Fibroblast of upper back skin (primary cell): ENCODE results near the gene PPP1R1A.

Source experiments
- DNase-seq: peaks from one replicate; pipeline ENCODE4 v3.0.0-alpha.2; 2013

PPP1R1A gene

DNA sequence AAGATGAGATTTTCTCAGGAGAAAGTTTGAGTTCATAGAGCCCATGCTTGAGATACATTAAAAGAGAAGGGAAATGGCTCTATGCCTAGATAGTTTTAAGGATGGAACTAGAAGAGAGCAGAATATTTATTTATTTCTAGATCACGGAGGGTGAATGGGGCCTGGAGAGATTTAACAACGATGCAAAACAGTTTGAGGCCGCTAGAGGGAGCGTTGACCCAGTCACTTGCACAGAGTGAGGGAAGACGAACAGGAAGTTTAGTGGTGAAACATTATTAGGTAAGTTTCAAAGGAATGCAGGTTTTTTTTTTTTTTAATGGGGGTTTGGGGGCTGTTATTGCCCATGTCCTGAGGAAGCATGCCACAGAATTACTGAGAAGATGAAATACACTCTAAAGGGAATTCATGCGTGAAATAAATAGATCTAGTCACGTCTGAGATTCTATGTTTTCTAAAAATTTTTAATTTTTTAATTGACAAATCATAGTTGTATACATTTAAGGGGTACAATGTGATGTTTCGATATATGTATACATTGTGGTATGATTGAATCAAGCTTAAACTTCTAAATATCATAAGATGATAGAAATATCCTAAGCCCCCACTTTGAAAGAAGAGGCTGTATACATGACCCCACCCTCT lies 14.8 kb upstream of the PPP1R1A start:
- DNase-seq = peak; percentile 73

DNA sequence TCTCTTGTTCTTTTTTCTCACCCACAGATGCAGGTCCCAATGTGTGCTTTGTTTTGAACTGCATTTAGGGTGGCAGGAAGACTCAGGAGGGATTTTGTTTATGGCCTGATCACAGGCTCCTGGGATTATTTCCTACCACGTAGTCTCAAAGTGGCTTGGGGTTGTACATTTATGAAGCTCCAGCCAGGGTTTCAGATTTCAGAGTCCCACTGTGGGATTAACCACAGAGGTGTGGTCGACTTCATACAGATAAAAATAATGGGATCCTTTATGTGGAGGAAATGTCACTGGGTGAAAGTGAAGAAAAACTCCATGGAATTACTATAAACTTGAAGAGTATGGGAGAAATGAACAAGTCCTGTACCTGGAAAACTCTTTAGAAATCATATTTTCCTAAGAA lies 14.2 kb upstream of the PPP1R1A start:
- no peak for DNase-seq

DNA sequence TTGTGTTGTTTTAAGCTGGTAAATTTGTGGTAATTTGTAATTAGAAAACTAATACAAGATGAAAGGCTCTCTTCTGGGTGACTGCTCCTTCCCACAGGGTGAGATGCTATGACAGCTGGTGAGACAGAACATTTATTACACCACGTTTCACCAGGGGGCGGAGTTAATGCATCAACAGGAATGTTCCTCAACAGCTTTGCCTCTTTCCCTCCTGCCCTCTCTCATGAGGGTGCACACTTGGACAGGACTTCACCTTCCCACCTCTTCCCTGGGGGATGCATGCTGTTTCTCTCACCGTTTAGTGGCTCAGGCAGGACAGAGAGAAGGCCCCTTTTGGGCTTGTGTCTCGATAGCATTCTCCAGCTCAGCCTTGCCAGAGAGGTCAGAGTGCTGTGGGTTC lies 13.4 kb upstream of the PPP1R1A start:
- DNase-seq = peak; percentile 42

DNA sequence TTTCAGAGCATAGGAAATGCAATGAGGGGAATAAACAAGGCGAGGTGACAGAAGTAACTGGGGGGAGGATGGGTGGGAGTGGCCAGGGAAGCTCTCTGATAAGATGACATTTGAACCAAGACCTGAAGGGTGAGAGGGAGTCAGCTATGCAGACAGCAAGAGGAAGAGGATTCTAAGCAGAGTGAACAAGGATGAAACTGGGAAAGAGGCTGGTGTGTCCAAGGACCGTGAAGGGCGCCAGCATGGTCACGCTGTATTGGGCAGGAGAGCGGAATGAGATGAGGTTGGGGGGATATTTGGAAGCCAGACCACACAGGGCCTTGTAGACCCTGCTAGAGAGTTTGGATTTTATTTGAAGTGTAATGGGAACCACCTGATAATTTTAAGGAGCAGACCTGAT lies 10.5 kb upstream of the PPP1R1A start:
- DNase-seq = no peak

DNA sequence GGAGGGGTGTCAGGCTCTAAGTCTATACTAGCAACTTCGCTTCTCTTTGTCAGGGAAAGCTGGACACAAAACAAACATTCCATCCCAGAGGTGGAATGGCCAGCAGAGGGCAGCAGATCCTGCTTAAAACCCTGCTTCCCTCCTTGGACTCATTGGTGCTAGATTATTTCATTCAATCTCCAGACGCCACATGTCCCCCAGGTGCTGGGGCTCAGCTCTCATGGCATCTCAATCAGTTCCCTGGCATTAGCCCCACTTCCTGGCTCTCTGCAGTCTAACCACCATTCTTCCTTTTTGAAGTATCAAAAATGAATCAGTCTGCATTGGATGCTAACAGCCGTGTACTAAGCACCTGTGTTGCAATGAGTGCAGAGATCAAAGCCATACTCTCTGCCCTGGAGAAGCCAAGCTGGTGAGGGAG lies 8.1 kb upstream of the PPP1R1A start:
- DNase-seq = peak; percentile 57

DNA sequence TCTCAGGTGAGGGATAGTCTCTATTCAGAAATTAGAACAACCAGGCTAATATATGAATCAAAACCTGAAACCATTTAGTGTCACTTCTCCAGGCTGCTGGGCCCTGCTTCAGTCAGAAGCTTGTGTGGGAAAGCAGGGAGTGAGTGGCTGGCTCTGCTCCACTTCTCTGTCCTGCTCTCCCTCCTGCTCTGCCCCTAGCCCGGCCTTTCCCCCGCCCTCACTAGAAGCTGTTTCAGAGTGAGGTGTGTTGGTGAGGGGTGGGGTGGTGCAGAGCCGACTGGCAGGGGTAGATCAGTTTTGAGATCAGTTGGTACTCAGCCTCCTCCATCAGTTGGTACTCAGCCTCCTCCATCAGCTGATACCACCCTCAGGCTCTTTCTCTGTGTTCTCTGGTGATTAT lies 7.0 kb upstream of the PPP1R1A start:
- no peak for DNase-seq

DNA sequence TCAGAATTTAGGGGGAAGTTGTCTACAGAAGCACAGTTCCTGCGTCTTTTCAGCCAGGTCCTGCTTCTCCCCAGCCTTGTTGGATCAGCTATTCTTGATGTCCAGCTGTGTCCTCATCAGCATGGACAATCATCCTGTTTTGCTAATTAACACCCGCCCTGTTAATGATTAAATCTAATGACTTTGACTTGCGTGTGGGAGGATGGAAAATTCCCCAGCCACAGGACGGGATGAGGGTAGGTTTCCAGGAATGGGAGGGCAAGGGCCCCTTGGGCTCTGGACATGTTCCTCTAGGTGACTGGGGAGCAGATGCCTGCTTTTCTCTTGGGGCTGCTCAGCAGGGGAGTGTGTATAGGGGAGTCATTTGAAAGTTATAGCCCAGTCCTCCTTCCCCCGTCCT lies 5.3 kb upstream of the PPP1R1A start:
- no peak for DNase-seq

DNA sequence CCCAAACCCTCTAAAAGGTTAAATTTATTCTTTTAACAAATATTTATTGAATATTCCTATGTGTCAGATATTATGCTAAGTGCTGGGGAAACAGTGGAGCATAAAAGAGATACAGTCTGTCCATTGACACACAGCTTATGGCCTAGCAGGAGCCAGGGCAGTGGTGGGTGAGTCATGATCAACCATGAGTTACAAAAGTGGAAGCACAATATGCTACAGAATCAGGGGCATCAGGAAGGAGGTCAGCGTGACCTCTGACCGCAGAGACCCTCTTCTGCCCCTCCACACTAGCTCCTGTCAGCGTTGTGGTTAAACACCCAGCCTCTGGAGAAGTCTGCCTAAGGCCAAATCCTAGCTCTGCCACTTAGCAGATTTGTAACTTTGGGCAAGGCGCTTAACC lies 4.7 kb upstream of the PPP1R1A start:
- no peak for DNase-seq

DNA sequence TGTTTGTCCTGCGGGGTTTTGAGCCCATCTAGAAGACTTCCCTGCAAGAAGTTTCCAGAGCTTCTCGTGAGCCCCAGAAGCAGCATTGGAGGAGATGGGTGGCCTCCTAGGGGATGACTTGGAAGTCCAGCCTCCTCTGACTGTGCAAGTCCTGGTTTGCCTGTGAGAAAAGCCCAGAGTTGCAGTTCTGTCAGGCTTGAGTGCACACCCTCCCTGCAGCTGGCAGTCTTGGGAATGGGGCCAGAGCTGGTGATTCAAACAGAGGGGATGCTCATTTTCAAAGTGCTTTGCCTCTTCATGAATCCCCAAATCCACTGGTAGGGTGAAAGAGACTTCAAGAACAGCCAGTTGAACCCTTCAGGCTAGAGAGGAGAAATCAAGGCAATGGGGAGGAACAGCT lies 3.9 kb upstream of the PPP1R1A start:
- DNase-seq = peak; percentile 8

DNA sequence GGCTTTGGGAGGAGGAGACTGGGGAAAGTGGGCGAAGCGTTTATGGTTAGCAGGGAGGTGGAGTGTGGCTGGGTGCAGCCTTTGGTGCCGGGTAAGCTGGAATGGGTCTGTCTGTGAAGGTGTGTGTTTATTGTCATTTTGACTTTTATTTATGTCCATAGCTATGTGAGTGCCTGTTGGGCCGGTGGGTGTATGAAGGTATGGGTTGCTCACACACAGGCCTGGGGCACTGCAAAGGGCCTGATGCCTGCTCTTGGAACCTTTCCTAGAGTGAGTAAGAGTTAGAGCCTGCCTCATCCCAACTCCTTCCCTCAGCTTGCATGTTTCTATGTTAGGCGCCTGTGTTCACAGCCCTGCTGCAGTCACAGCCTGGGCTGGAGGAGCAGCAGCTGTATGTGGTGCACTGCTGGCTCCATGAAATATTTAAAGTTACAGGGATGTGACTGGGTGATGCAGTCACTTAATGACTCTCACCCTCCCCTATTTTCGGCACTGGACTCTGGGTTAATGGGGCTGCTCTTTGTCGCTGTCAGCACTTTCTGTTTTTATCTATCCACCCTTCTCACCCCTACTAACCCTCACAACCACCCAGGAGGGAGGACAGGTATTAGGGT lies 2.6 kb upstream of the PPP1R1A start:
- peak; percentile 19 for DNase-seq

DNA sequence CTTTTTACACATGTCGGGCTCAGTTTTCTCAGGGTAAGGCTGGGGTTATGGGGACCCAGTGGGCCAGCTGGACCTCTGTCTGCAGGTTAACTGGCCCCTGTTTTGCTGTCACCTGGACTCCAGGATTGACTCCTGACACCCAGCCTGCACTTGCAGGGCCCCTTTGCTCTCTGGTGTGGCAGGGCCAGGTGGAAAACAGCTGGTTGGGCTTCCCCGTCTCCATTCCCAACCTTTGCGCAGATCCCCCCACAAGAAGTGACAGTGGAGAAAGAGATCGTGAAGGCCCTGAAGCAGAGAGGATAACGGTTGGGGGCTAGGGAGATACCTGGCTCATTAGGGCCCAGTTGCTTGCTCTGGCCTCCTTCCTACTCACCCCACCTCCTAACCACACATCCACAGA lies 1.5 kb upstream of the PPP1R1A start:
- no peak for DNase-seq

DNA sequence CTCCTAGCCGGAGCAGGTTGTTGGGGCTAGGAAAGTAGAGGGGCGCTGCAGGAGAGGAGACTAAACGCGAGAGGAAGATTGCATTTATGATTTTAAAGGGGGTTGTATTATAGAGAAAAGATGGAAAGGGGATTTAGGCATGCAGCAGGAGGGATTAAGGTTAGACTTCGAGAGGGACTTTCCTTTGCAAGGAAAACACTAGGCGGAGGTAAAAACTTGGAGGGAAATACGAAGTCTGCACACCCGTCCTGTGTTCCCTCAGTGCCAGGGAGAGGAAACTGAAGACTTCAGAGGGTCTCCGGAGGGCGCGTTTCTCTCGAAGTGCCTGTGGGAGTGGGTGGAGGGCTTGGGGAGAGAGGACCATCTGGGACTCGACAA lies 420 bp upstream of the PPP1R1A start:
- no peak for DNase-seq

DNA sequence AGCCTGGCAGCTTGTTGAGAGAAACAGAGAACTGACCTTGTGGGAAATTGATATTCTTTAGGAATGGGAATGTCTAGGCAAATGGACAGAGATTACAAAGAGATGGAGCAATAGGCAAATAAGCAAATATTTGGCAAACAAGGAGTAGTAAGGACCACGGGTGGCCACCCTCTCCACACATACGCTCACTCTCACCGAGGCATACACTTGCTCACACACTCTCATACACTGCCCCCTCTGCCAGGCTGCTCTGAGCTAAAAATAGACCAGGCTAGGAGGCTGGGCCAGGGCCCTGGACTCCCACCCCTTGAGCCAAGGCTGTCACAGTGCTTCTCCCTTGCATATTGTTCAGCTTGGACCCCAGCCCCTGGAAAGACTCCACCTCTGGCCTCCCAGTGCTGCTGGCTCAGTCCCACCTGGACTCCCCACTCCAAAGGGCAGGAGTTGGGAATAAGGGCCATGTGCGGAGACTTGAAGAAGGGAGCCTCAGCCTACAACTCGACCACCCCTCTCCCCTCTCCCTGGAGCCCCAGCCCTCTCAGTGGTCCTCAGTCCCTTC lies 1.1 kb downstream of the PPP1R1A start:
- no peak for DNase-seq

DNA sequence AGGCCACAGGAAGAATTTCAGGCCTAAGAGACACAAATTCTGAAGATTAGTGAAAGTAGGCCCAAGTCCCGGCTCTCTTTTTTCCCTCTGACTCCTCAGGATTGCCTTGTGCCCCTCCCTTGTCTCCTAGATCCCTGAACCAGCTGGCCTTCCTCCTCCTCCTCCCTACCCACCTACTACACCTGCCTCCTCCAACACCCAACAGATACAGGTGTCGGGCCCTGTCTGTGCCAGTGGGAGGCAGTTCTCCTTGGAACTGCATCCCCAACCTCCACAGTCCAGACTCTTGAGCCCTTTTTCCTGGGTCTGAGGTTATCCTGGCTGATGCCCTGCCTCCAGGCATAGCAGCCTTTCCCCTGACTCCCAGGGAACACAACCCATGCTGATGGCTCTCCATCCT lies 1.8 kb downstream of the PPP1R1A start:
- DNase-seq = no peak

DNA sequence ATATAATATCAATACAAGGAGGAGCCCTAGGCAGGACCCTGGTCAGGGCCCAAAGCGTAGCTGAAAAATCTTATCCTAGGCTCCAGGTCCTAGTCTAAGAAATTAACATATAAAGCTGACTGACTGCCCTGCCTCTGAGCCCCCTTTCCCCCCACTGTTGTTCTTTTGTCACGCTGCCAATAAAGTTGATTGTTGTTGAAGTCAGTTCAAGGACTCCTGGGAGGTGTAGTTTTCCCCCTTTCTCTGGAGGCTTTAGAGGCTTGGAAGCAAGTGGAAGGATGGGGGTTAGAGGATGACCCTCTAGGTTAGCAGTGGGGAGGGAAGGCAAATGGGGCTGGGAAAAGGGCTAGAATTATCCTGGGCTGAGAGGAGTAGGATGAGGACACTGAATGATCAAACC lies 3.2 kb downstream of the PPP1R1A start:
- no peak for DNase-seq

DNA sequence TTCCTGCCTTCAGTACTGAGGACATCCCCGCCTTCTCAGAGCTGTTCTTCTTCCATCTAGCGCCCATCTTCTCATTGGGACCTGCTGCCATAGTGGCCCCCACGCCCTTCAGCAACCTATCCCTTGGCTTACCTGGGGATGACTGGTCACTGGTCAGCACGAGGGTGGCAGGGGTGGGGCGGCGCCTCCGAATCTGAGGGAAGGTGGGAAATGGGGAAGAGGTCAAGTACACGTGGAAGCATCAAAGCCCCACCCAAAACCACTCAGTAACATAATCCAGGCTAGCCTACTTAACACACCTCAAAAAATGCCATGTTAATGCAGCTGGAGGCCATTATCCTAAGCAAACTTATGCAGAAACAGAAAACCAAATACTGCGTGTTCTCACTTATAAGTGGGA lies 4.3 kb downstream of the PPP1R1A start:
- no peak for DNase-seq

DNA sequence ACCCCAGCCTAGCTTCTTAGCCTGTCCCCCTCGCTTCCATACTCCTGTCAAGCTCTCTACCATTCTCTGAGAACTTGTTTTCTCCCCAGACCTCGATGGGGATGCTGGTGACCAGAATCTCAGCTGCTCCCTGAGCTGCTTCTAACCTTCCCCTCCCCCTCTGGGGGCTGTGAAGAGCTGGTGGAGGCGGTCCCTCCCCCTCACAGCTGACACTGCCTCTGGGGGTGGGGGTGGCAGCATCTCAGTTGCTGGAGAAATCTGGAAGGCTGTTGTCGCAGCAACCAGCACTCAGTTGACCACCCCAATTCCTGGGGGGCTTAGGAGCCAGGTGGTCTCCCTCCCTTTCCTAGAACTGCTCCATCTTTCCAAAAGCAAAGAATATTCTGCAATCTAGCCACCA lies 4.7 kb downstream of the PPP1R1A start:
- no peak for DNase-seq

DNA sequence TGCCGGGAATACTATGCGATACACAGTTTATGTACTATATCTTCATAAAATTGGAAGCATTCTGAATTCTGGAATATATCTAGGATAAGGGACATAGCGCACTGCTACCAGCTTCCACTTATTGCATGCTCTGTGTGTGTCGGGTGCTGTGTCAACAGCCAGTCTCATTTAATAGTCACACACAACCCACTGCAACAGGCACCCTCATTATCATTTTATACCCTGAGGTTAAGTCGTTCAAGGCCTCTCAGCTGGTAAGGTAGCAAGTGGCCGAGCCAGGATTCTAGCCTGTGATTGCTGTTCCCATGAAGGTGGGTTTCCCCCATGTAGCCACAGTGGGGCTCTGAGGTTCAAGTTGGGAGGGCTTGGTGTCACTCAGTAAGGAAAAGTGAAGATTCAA lies 7.0 kb downstream of the PPP1R1A start:
- DNase-seq = no peak

DNA sequence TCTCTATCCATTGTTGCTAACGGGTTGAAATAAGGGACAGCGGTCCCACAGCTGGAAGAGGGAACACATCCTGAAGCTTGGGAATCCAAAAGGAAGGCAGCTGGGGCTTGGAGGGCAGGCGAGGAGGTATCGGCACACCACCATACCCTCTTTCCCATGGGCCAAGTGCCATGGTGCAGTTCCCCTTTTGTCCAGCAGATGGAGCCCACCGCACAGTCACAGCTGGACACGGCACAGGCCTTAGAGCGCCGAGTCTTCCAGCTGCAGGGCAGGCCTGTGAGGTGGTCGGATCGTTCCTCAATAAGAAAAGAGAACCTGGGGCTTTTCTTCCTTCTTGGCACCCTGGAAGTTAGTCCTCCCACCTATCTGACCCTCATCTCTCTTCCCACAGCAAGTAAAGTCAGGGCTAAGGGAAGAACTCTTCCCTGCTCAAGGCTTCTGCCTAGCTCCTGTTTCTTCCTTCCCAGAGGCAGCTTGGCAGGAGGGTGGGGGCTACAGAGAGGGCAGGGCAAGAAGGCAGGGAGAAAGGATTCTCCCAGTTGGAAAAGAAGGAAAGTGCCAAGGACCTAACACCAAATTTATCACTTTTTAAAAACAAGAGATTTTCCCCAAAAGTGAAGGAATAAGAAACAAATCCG lies 8.6 kb downstream of the PPP1R1A start:
- DNase-seq = peak; percentile 69

DNA sequence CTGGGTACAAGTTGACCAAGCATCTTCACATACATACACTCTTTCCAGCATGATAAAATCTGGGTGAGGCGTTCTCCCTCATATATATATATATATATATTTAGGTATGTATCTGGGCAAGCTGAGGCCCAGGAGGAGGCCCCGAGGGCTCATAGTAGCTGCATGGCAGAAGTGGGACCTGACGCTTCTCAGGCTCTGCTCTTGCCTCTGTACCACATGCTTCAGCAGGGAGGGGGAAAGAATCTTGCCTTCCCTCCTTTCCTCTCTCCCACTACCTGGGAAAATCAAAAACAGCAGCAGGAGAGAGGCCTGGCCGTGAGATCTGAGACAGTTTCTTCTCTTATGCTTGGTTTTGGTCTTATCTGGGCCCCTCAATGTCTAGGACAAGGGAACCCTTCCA lies 9.2 kb downstream of the PPP1R1A start:
- no peak for DNase-seq

DNA sequence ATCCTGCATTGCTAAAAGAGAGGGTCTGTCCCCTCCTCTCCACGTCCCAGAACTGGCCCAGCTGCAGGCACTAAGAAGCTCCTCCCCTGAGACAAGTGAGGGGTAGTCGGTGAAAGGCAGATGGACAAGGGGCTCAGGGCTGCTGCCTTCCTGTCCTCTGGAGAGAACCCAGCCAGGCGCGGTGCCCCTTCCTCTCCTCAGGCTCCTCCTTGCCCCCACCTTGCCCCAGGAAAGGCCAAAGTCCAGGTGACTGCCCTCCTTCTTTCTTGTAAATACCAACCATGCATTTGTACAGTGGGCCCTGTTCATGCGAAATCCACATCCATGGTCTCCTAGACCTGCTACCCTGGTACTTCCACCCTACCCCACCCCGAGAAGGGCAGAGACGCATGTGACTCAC lies 9.7 kb downstream of the PPP1R1A start:
- no peak for DNase-seq

DNA sequence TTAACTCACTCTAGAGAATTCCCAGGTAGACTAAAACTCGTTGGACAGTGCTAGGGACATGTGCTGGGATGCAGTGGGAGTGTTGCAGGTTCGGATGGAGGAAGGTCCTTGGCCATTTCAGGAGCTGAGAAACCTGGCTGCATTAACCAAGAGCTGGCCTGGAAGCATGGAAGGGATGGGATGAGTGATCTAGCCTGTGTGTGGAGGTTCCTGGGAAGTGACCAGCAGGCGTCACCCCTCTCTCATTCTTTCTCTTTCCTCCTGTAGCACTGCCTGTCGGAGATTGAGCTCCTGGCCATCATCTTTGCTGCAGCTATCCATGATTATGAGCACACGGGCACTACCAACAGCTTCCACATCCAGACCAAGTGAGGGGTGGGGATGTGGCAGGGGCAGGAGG lies 15.6 kb downstream of the PPP1R1A start:
- DNase-seq = no peak

DNA sequence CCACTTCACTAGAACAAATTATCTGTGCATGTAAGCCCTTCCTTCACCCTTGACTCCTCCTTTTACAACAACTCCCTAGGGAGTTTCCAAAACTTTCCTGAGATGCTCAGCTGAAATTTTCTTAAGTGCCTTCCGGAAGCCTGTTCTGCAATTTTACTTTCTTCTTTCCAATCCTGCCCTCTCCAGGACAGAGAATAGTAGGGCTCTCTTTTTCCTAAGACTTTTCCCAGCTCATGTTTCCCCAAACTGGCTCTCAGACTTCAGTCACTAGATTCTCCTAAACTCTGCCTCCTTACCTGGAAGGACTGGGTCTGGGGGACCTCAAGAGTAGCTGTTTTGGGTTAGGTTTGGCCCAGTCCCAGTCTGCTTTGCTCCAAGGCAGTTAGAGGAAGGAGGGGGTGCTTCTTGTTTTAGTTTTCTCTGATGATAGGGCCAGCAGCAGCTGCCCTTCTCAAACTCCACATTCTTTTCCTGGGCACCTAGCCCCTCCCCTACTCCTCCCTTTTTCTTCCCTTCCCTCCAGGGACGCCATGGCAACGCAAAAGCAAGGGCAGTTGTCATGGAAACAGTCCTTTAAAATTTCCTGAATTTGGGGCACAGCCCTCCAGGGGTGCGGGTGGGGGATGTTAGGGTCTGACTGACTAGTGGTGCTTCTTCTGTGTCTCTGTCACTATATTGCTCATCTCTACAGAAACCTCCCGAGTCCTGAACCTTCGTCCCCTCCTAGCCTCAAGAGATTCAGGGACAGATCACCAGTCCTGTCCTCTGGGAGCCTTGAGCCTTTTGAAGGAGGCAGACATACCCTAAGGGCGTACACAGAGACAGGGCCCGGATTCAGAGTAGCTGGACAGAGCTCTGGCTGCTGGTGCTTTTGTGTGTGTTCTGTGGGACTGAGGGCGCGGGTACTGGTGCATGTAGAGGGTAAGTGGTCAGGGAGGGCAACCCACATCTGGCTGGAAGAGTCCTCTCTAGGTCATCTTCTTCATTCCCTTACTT lies 17.0 kb downstream of the PPP1R1A start:
- no peak for DNase-seq
